WERI-Rb-1 (cell line): ENCODE results near the gene DHRS9.

Experiments used
- DNase-seq: peaks from one replicate; pipeline ENCODE4 v3.0.0-alpha.2; 2020
- H3K27ac ChIP-seq: fragments of 250-450 bp; sonication (Bioruptor Pico); 2 replicates; pipeline ENCODE4 v1.5.1; 2020; ENCODE audit warnings: mild to moderate bottlenecking, moderate library complexity
- H3K27me3 ChIP-seq: fragments of 250-450 bp; sonication (Bioruptor Pico); 2 replicates; pipeline ENCODE4 v1.5.1; 2021; ENCODE audit warnings: mild to moderate bottlenecking, low read depth, moderate library complexity; ENCODE audit not compliant: insufficient read depth, severe bottlenecking
- H3K36me3 ChIP-seq: fragments of 250-450 bp; sonication (Bioruptor Pico); 2 replicates; pipeline ENCODE4 v1.5.1; 2020; ENCODE audit warnings: mild to moderate bottlenecking, moderate library complexity
- H3K4me3 ChIP-seq: 2 replicates; pipeline ENCODE4 v1.5.1; 2011; ENCODE audit warnings: low read depth, mild to moderate bottlenecking, control low read depth, low read length
- H3K9me3 ChIP-seq: fragments of 250-450 bp; sonication (Bioruptor Pico); 2 replicates; pipeline ENCODE4 v1.5.1; 2021; ENCODE audit warnings: mild to moderate bottlenecking, moderate library complexity; ENCODE audit not compliant: severe bottlenecking
- CTCF ChIP-seq: IDR thresholded peaks from 2 replicates; pipeline ENCODE4 v1.5.1; 2011; ENCODE audit warnings: low read depth, mild to moderate bottlenecking, control low read depth, inconsistent platforms, low read length

Gene DHRS9

DNA sequence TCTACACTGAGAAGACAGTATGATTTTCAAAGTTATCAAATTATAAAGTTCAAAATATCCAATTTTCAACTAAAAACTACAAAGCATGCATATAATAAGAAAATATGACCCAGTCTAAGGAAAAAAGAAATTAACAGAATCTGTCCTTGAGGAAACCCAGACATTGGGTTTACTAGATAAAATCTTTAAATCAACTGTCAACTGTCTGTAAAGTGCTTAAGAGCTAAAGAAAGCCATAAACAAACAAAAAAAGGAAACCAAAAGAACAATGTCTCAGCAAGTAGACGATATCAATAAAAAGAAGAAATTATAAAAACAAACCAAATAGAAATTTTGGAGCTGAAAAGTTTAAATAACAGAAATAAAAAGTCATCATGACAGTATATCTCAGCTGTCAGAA, 27.8 kb upstream of the DHRS9 start:
- Histone ChIP-seq H3K4me3 (no peak overlapping the region), H3K27me3 (no peaks in the 10 kb centered on the region), H3K36me3 (no peaks in the 10 kb centered on the region), H3K9me3 (no peaks in the 10 kb centered on the region), H3K27ac (no peak overlapping the region)
- no peak for DNase-seq
- no peak for TF ChIP-seq CTCF

- no peak for DNase-seq
- Histone ChIP-seq H3K36me3 (no peaks in the 10 kb centered on the region), H3K27me3 (no peaks in the 10 kb centered on the region), H3K9me3 (no peaks in the 10 kb centered on the region), H3K4me3 (no peak overlapping the region), H3K27ac (no peak overlapping the region)
- no peak for TF ChIP-seq CTCF
Measured at GRCh38 chr2:169042856-169043255, 26.5 kb upstream of the DHRS9 start.

DNA sequence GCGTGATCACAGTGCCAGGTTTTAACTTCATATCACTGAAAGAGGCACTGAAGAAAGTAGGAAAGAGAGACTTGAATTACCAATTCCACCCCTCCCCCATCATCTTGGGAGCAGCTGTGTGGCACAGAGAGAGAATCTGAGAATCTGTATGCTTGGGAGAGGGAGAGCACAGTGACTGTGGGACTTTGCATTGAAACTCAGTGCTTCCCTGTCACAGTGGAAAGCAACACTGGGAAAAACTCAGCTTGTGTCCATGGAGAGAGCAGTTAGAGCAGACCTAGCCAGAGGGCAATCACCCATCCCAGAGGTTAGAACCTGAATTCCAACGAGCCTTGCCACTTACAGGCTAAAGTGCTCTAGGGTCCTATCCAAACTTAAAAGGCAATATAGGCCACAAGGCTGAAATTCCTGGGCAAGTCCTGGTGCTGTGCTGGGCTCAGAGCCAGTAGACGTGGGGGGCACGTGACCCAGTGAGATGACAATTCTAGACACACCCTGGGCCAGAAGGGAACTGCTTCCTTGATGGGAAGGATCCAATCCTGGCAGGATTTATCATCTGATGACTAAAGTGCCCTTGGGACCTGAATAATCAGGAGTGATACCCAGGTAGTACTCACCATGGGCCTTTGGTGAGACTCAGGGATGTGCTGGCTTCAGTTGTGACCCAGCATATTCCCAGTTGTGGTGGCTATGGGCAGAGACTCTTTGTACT, 22.8 kb upstream of the DHRS9 start:
- TF ChIP-seq CTCF, result no peak
- DNase-seq, result no peak

GRCh38 chr2:169047256-169048250, 21.8 kb upstream of the DHRS9 start:
- DNase-seq, result no peak
- Histone ChIP-seq H3K9me3 (no peaks in the 10 kb centered on the region), H3K4me3 (no peak overlapping the region), H3K27me3 (no peaks in the 10 kb centered on the region), H3K27ac (no peak overlapping the region), H3K36me3 (no peaks in the 10 kb centered on the region)
- TF ChIP-seq CTCF, result no peak

More for the DNA sequence above, 22.8 kb upstream of the DHRS9 start:
- Histone ChIP-seq H3K9me3 (no peaks in the 10 kb centered on the region), H3K27me3 (no peaks in the 10 kb centered on the region), H3K36me3 (no peaks in the 10 kb centered on the region), H3K4me3 (no peak overlapping the region), H3K27ac (no peak overlapping the region)

DNA sequence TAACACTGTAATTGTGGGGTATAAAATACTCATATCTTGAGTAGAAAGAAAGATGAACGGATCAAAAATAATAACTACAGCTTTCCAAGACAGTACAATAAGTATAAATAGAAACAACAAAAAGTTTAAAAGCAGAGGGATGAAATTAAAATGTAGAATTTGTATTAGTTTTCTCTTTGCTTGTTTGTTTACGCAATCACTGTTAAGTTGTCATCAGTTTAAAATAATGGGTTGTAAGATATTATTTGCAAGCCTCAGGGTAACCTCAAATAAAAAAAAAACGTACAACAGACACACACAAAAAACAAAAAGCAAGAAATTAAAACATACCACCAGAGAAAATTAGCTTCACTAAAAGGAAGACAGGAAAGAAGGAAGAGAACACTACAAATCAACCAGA, 20.2 kb upstream of the DHRS9 start:
- TF ChIP-seq CTCF, result no peak
- DNase-seq, result no peak
- H3K9me3 ChIP-seq, result no peaks in the 10 kb centered on the region
- no peak overlapping the region for H3K4me3 ChIP-seq
- H3K36me3 ChIP-seq, result no peaks in the 10 kb centered on the region
- peaks cover 3% of the 10 kb centered on the region for H3K27me3 ChIP-seq
- no peak overlapping the region for H3K27ac ChIP-seq
